ENCODE measurements around the gene FANCC.

Gene FANCC, protein sequence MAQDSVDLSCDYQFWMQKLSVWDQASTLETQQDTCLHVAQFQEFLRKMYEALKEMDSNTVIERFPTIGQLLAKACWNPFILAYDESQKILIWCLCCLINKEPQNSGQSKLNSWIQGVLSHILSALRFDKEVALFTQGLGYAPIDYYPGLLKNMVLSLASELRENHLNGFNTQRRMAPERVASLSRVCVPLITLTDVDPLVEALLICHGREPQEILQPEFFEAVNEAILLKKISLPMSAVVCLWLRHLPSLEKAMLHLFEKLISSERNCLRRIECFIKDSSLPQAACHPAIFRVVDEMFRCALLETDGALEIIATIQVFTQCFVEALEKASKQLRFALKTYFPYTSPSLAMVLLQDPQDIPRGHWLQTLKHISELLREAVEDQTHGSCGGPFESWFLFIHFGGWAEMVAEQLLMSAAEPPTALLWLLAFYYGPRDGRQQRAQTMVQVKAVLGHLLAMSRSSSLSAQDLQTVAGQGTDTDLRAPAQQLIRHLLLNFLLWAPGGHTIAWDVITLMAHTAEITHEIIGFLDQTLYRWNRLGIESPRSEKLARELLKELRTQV

GRCh38 chr9:95317119-95317892, at the start of gene FANCC:
Gene FANCC, minus strand, starts transcription at chr9:95317709. Its CDS starts 68,418 bp downstream, at chr9:95249291.
- peak; percentile 93 for DNase-seq

GRCh38 chr9:95366731-95367325, 49.3 kb upstream of the FANCC start:
- DNase-seq, result no peak

GRCh38 chr9:95365766-95366165, 48.3 kb upstream of the FANCC start:
- no peak for DNase-seq

DNA sequence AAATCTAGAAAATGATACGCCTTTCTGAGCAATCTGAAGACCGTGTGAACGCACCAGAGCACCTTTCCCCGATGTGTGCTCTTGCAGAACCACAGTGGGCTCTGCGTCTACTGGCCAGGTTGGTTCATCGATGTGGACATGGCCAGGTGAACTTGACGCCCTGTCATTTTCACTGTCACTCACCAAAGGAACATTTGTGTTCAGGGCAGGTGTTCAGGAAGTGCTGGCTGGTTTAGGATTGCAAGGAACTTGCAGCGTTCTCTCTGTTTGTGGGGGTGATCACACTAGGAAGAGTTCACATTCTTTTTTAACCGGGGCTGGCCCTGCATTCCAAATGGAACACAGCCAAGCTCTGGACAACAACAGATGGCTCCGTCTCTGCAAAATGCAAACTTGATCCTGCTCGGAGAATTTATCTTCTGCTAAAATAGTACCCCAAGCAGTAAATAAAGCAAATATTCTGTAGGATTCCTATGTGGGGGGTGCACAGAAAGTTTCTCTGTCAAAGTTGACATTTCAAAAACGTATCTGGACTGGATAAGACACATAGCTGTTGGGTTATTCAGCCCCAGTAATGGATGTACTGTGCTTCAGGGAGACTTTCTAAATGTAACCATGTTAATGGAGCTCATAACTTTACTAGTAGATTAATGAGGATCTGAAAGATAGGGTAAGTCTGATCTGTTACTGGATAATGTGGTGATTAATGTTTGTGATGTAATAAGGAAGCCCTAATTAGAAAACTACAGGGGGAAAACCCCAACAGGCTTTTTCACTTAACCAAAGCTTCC, 45.7 kb upstream of the FANCC start:
- no peak for DNase-seq

- DNase-seq, result no peak
These were observed 43.4 kb upstream of the FANCC start for GRCh38 chr9:95360866-95361265.

DNA sequence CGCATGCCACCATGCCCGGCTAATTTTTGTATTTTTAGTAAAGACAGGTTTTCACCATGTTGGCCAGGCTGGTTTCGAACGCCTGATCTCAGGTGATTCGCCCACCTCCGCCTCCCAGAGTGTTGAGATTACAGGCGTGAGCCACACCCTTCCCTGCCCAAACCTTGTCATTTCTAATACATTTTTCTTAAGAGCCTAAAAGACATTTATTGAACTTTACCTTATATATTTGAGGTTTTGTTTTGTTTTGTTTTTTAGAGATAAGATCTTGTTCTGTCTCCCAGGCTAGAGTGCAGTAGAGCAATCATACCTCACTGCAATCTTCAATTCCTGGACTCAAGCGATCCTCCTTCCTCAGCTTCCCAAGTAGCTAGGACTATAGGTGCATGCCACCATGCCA, 39.8 kb upstream of the FANCC start:
- DNase-seq, result no peak

DNA sequence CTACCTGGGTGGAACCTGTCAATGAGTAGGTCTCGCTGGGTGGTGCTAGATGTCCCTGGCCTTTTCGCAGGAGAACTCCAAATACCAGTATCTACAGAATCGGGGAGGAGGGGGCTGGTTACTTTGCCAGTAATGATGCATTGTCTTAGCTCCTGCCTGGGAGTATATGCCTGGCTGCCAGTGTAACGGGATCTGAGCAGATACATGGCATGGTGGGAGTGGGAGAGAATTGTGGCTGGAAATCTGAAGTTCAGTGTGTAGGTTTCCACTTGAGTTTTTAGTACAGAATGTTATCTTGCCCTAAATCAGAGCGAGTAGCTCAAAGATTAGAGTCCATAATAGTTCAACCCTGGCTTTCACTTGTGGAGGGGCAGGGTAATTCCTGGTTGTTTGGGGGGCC, 38.0 kb upstream of the FANCC start:
- no peak for DNase-seq

DNA sequence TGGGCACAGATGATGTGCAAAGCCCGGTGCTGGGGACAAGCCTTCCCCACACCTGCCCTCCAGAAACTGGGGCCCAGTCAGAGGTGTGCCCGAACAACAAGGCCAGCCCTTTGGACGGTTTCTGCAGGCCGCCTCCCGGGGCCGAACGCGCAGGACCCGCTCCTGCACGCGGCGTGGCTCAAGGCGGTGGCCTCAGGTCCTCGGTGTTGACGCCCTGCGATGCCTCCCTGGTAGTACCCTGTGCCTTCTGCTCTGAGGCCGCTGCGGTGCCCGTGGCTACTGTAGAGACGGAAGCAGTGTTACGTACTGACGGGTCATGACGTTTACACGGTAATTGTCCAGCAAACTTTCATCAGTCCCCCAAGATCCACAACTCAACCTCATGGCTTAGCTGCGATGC, 33.5 kb upstream of the FANCC start:
- no peak for DNase-seq

DNA sequence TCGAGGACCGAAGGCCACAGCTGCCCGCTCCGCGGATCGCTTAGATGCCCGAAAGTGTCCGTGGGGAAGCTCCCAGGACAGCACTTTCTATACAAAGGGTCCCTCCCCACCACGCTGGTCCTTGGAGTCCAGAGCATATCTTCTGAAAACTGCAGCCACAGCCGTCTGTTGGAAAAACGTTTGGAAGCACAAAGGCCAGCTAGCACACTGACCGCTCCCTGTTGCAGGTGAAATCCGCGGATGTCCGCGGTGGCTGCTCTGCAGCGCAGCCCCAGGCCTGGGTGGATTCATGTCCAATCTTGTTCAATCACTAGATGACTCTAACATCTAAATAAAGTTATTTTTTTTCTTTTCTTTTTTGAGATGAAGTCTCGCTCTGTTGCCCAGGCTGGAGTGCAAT, 32.8 kb upstream of the FANCC start:
- DNase-seq, result no peak

DNA sequence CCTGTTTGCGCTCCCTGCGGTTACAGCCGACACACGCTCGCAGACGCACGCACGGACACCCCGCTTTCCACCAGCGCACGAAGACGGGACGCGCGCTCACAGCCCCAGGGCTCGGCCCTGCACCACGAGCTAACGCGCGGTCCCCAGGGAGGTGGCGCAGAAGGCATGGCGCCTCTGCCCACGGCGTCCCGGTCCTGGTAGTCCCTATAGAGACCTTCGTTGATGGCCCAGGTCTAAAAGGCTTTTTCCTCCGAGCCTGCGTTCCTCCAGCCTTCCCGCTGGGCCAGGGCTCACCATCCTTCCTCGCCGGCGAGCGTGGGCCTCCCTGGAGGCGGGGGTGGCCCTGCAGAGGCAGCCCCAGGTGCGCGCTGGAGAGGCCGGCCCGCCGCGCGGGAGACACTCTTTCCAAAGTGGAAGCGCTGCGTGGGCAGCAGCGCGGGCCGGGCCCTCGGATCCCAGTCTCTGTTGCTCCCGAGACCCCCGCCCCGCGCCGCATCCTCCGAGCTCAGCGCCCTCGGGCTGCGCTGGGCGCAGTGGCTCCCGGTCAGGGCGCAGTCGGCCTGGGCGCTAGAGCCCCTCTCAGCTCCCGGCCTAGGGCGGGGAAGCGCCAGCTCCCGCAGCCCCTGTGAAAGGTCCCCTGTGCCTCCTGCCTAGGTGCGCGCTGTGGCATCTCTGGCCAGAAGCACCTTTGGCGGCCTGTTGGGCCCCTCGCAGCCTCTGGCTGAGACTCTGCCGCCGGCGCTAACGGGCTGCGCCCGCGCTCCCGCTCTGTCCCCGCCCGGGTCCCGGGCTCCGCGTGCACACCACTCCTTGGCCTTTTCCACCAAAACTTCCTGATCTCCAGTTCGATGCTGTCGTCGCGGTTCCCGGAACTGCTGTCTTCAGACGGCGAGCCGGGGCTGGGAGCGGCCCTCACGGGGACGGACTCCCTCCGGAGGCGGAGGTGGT, 31.9 kb upstream of the FANCC start:
- DNase-seq, result no peak

GRCh38 chr9:95346021-95346420, 28.5 kb upstream of the FANCC start:
- DNase-seq, result no peak

- DNase-seq, result no peak
These were observed 27.3 kb upstream of the FANCC start for GRCh38 chr9:95344735-95345325.

GRCh38 chr9:95343725-95344287, 26.3 kb upstream of the FANCC start:
- peak; percentile 41 for DNase-seq

- DNase-seq, result no peak
These were observed 25.1 kb upstream of the FANCC start for GRCh38 chr9:95342571-95342970.

DNA sequence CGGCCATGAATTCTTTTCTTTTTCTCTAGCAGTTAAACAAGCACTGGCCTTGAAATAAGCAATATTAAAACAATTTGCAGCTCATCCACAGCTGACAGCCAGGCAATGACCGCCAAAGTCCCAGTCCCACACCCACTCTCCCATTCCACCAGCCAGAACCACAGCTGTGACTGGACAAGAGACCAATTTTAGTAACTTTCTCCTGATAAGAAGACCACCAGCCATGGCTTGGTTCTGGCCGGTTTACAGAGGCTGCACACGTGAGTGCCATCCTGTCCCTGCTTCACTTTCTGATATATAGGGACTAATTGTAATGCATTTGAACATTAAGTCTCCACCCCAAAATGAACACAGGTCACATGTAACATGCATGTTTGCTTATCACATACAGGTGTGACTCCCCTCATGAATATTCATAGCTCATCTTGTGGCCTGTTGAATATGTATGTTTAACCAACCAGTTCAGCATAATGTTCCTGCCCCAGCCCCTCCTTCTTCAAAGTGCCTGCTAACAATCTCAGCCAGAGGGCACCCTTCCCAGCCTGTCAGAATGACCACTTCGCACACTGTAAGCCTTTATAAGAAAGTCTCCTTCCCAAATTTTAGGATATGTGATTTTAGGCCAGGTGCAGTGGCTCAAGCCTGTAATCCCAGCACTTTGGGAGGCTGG, 23.9 kb upstream of the FANCC start:
- DNase-seq, result no peak

- no peak for DNase-seq
These were observed 20.7 kb upstream of the FANCC start for GRCh38 chr9:95338243-95338642.

DNA sequence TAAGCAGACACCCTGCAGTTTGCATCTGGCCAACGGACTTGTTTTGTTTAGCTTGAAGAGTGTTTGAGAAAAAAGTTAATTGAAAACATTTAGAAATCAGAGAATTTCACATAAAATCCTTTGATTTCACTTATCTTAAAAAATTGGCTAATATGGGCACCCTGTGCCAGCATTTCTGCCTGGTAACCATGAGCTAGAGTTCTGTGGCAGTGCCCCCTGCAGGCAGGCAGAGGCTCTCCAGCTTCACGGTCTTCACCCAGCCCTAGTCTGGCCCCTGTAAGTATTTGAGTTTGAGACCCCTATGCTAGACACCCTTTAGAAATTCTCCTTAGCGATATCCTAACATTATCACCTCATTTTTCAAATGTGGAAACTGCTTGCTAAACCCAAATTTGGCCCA, 18.8 kb upstream of the FANCC start:
- DNase-seq, result no peak

DNA sequence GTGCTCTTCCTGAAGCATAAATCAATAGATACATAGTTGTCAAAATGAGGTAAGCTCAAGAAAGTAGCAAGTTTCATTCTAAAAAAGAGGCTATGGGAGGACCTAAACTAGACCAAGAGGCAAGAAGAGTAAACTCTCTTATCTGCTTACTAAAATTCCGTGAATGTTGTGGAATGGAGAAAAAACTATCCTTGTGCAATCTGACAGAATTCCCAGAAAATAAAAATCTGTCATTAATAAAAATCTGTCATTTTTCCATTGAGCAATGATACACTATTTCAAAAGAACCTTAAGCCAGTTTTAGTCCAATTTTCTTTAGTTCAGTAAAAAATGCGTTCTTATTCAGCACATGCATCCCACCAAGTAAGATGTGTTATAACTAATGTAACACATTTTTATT, 15.9 kb upstream of the FANCC start:
- no peak for DNase-seq

GRCh38 chr9:95332860-95333259, 15.4 kb upstream of the FANCC start:
- DNase-seq, result no peak

GRCh38 chr9:95330720-95331404, 13.4 kb upstream of the FANCC start:
- no peak for DNase-seq
